ENCODE measurements around the gene ENOX2.

The ENOX2 gene

GRCh38 chrX:130738638-130739195 lies 164.3 kb downstream of the ENOX2 start:
- Histone ChIP-seq H3K4me3 (ENCODE audit: low read depth, low read length) (no peak overlapping the region), H3K36me3 (replicated peaks) (no peaks in the 10 kb centered on the region), H3K27ac (no peak overlapping the region), H3K27me3 (replicated peaks) (no peaks in the 10 kb centered on the region)
- DNase-seq, result no peak
- in situ Hi-C loops (cut with HindIII; ENCODE audit: low pct_ligation_motif_present, low sequenced_read_pairs), result no loop called here
- no peak for TF ChIP-seq CTCF (IDR thresholded peaks at IDR 0.05; ENCODE audit: low read depth, low read length, missing control alignments)

DNA sequence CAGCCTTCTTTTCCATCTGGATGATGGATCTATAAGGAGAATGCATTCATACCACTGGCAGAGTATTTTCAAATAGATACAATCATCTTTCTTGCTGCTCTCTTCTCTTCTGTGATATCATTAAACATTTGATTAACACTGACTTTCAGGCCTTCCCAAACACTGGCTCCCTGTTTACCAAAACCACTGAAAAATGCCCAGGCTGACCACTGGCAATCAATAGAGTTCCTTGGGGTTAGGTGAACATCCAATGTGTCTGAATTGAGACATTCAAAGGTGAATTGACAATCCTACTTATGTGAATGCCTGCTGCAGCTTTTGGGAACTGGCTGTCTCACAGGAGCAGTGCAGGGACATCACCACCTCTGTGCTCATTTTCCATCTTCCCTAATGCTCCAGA lies 168.3 kb downstream of the ENOX2 start:
- TF ChIP-seq CTCF (IDR thresholded peaks at IDR 0.05; ENCODE audit: low read depth, low read length, missing control alignments), result no peak
- in situ Hi-C loops (cut with HindIII; ENCODE audit: low pct_ligation_motif_present, low sequenced_read_pairs), result no loop called here
- Histone ChIP-seq H3K4me3 (ENCODE audit: low read depth, low read length) (no peak overlapping the region), H3K27me3 (replicated peaks) (no peaks in the 10 kb centered on the region), H3K27ac (no peak overlapping the region), H3K36me3 (replicated peaks) (no peaks in the 10 kb centered on the region)
- DNase-seq, result no peak

GRCh38 chrX:130728208-130728607 lies 174.8 kb downstream of the ENOX2 start:
- H3K36me3 ChIP-seq (replicated peaks), result no peaks in the 10 kb centered on the region
- H3K4me3 ChIP-seq (ENCODE audit: low read depth, low read length), result no peak overlapping the region
- DNase-seq, result no peak
- H3K27ac ChIP-seq, result no peak overlapping the region
- H3K27me3 ChIP-seq (replicated peaks), result no peaks in the 10 kb centered on the region
- no peak for TF ChIP-seq CTCF (IDR thresholded peaks at IDR 0.05; ENCODE audit: low read depth, low read length, missing control alignments)
- in situ Hi-C loops (cut with HindIII; ENCODE audit: low pct_ligation_motif_present, low sequenced_read_pairs), result no loop called here

DNA sequence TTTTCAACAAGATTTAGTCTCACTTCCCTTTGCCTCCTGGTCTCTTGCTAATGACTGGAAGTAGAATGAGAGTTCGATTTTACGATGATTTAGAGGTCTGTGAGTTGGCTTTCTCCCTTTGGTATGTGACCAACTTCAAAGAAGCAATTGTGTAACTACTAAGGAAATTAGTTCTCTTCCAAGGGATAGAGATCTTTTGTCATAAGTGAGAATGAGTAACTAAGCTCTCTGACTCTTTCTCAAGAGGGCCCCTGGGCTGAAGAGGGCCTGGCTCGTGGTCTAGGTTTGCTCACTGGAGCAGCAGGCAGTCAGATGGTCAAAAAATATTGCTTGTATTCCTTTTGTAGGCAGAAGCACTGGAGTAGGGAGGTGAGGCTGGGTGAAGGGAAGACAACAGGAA lies 176.3 kb downstream of the ENOX2 start:
- in situ Hi-C loops (cut with HindIII; ENCODE audit: low pct_ligation_motif_present, low sequenced_read_pairs), result no loop called here
- H3K27ac ChIP-seq, result no peak overlapping the region

DNA sequence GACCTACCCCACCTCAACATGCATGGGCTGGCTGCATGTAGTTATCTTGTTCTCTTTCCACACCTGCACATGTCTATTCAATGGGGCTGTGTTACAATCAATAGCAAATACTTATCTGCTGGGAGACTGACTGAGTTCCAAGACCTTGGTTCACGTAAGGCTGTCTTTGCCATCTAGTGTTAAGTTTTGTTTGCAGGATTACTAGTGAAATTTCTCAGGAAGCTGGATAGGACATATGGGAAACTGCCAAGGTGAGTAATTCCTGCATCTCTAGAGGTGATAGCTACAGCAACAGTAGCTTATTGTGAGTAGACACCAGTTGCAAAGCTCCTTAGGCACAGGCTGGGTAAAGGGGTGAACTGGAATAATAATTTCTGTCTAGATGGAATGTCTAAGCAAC lies 177.5 kb downstream of the ENOX2 start:
- Histone ChIP-seq H3K27me3 (replicated peaks) (no peaks in the 10 kb centered on the region), H3K4me3 (ENCODE audit: low read depth, low read length) (no peak overlapping the region), H3K36me3 (replicated peaks) (no peaks in the 10 kb centered on the region), H3K27ac (no peak overlapping the region)
- DNase-seq, result no peak
- in situ Hi-C loops (cut with HindIII; ENCODE audit: low pct_ligation_motif_present, low sequenced_read_pairs), result no loop called here
- TF ChIP-seq CTCF (IDR thresholded peaks at IDR 0.05; ENCODE audit: low read depth, low read length, missing control alignments), result no peak

More for the DNA sequence above, 176.3 kb downstream of the ENOX2 start:
- no peak for TF ChIP-seq CTCF (IDR thresholded peaks at IDR 0.05; ENCODE audit: low read depth, low read length, missing control alignments)
- no peak for DNase-seq
- H3K27me3 ChIP-seq (replicated peaks), result no peaks in the 10 kb centered on the region
- no peaks in the 10 kb centered on the region for H3K36me3 ChIP-seq (replicated peaks)
- no peak overlapping the region for H3K4me3 ChIP-seq (ENCODE audit: low read depth, low read length)

- H3K27ac ChIP-seq, result no peak overlapping the region
- DNase-seq, result no peak
- H3K36me3 ChIP-seq (replicated peaks), result no peaks in the 10 kb centered on the region
- in situ Hi-C loops (cut with HindIII; ENCODE audit: low pct_ligation_motif_present, low sequenced_read_pairs), result no loop called here
- TF ChIP-seq CTCF (IDR thresholded peaks at IDR 0.05; ENCODE audit: low read depth, low read length, missing control alignments), result no peak
- no peak overlapping the region for H3K4me3 ChIP-seq (ENCODE audit: low read depth, low read length)
- no peaks in the 10 kb centered on the region for H3K27me3 ChIP-seq (replicated peaks)
These were observed 183.6 kb downstream of the ENOX2 start for GRCh38 chrX:130719413-130719812.

Measured in brain microvascular endothelial cell (primary cell).